Keratinocyte (primary cell): ENCODE results near the gene CASK.

Experiments
- CTCF ChIP-seq, 3 experiments: IDR thresholded peaks in 1 of 3; conservative IDR thresholded peaks in 1 of 3; optimal IDR thresholded peaks in 1 of 3; 2 replicates in 2 of 3; 3 replicates in 1 of 3; pipeline versions ENCODE3 to v1.5.1; 2011; ENCODE audit warnings: low read length in 3 of 3, mild to moderate bottlenecking in 3 of 3, moderate library complexity in 2 of 3, control low read depth in 1 of 3, inconsistent platforms in 1 of 3; ENCODE audit not compliant: insufficient read depth in 2 of 3; ENCODE audit errors: extremely low read depth in 1 of 3
- EZH2 ChIP-seq: IDR thresholded peaks from one replicate; pipeline ENCODE4 v1.6.1; 2012; ENCODE audit warnings: inconsistent platforms, mild to moderate bottlenecking, low read length, moderate library complexity

GRCh38 chrX:41789374-41789773, 134.0 kb downstream of the CASK start:
- TF ChIP-seq CTCF (optimal IDR thresholded peaks at IDR 0.05 in 1 of 3, IDR thresholded peaks at IDR 0.05 in 1 of 3, conservative IDR thresholded peaks at IDR 0.05 in 1 of 3; ENCODE audit: extremely low read depth in 1 of 3, insufficient read depth in 2 of 3, low read length in 3 of 3) (no peak), EZH2 (no peak)
